DMS 273 treated with DMSO at 0.1 percent for 48 hours (cell line): ENCODE measurements around the gene DNAJC9.

Experiments used
- DNase-seq: peaks from one replicate; lab custom pipeline; 2025; lab: John Stamatoyannopoulos, UW

The DNAJC9 gene

DNA sequence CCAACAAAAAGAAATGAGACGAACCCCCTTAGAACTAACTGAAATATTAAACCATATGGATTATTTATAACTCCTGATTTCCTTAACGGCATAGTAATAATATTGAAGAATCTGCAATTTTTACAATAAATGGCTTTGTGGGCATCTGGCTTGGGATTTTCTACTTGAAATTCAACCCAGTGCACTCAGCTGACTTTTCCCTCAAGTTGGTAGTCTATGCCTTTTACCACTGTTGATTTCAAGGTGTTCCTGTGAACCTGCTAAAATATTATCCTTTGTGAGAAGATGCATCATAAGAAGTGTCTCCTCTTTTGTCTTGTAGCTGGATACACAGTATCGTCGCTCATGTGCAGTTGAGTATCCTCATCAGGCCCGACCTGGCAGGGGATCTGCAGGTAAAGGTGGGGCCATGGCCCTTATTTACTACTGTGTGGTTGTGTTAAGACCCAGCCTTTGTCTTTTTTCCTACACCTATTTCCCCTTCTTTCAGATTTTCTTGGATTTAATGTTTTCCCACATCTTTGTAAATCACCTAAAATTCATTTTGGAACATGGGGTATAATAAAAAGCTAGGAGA lies 8.0 kb downstream of the DNAJC9 start:
- DNase-seq = no peak

DNA sequence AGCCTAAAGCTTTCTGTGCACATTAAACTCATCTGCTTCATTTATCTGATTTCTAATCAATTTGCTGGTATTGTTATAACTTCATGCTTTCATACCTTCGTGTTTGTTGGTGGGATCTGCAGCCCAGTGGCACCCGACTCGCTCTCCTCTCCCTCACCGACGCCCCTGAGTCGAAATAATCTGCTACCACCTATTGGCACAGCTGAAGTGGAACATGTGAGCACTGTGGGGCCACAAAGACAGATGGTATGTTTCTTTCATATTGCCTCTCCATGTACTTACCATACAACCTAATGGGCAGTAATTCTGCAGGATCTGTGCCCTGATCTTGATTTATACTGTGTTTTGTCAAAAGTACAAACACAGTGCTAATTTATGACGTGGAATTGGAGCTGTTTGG lies 12.4 kb downstream of the DNAJC9 start:
- DNase-seq = no peak

DNA sequence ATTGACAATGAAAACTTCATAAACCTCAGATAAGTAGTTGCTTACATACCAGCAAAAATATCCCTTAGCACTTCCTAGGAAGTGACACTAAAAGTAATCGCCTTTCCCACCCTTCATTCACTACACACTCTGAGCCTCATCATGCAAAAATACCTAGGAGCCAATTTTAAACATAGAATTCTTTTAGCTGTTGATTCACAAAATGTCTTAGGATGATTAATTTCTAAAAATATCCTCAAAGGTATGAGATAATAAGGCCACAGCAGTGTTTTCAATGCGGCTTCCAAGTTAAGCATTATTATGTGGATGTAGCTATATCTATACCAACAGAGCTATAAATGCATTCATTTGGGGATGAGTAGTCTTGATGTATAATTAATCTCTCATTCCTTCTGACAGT lies 13.2 kb downstream of the DNAJC9 start:
- DNase-seq = no peak

DNA sequence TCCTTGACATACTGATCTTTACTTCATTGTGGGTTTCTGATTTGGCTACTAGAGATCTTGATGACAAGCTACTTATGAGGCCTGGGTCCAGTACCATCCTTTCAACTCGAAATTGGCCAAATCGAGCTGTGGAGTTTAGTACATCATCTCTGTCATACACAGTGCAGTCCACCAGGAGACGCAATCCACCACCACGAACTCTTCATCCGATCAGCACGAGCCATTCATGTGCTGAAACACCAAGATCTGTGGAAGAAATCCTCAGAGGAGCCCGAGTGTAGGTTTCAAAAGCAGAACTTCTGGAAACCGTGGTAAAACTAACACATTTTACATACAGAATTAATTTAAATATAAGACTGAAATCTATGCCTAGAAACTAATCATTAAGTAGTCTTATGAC lies 14.2 kb downstream of the DNAJC9 start:
- no peak for DNase-seq

DNA sequence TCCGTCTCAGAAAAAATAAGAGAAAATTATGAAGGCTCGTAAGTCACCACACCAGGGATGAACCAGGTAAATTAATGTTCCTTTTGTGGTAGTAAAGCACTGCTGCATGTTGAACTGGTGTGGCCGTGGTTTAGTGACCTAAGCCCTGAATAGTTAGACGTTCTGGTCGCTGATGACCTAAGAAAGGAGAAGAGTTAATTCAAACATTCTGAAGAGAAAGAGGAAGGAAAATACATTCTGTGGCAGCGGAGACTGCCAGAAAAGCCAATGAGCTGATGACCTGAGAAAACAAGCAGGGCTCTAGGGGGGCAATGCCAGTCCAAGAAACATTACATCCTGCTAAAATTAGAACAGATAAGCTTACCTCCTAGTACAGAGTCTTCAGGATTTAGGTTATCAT lies 17.5 kb downstream of the DNAJC9 start:
- no peak for DNase-seq

DNA sequence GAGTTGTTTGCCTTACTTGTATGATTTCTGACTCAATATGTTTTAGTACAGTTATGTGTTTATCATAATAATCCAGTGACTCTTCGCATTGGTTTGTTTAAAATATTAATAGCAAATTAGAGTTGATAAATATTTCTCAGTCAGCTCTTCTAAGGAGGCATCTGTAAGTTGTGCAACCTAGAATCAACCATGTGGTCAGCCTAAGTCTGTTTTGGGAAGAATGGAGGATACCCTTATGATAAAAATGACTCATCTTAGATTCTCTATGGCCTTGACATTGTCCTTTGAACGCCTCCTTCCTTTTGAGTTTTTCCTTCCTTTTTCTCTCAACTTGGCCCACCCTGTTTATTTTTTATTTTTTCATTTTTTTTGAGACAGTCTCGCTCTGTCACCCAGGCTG lies 18.8 kb downstream of the DNAJC9 start:
- no peak for DNase-seq

DNA sequence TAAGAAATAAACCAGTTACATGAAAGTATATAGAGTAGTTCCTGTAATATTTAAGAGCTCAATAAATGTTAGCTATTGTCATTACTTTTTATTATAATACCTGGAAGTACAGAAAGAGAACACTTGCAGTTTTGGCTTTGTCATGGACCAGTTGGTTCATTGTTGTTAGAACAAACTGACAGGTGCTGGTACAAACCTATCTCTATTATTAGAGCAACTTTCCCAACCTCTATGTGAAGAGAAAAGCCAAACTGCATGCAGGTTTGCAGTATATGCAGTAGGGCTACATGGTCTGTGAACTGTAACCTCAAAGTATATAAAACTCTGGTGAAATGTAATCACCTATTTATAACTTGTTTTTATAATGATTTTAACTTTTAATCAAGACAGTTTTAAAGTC lies 20.4 kb downstream of the DNAJC9 start:
- DNase-seq = no peak

DNA sequence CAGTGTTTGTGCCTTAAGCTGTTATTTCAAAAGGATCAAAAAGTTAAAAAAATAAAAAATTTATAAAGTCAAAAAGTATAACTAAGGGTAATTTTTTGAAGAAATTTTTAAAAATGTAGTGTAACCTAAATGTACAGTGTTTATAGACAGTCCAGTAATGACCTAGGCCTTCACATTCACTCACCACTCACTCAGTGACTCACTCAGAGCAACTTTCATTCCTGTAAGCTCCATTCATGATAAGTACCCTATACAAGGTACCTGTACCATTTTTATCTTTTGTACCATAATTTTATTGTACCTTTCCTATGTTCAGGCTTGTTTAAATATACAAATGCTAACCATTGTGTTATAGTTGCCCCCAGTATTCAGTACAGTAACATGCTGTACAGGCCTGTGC lies 21.5 kb downstream of the DNAJC9 start:
- no peak for DNase-seq

DNA sequence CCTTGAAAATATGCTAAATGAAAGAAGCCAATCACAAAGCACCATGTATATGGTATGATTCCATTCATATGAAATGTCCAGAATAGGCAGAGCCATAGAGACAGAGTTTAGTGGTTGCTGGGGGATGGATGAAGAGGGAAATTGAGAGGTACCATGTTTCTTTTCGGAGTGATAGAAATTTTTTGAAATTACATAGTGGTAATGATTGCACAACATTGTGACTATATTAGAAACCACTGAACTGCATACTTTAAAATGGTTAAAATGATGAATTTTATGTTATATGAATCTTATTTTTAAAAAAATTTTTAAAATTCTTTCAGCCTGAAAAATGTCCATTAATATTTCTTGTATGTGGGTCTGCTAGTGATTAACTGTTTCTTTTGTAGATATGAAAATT lies 26.1 kb downstream of the DNAJC9 start:
- DNase-seq = no peak

DNA sequence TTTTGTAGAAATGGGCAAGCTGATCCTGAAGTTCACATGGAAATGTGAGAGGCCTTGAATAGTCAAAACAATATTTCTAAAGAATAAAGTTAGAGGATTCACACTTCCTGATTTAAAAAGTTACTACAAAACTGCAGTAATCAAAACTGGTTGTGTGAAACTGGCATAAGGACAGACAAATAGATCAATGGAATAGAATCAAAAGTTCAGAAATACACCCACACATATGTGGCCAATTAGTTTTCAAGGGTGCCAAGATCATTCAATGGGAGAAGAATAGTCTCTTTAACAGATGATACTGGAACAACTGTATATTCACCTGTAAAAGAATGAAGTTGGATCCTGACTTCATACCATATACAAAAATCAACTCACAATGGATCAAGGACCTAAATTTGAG lies 27.7 kb downstream of the DNAJC9 start:
- DNase-seq = no peak

DNA sequence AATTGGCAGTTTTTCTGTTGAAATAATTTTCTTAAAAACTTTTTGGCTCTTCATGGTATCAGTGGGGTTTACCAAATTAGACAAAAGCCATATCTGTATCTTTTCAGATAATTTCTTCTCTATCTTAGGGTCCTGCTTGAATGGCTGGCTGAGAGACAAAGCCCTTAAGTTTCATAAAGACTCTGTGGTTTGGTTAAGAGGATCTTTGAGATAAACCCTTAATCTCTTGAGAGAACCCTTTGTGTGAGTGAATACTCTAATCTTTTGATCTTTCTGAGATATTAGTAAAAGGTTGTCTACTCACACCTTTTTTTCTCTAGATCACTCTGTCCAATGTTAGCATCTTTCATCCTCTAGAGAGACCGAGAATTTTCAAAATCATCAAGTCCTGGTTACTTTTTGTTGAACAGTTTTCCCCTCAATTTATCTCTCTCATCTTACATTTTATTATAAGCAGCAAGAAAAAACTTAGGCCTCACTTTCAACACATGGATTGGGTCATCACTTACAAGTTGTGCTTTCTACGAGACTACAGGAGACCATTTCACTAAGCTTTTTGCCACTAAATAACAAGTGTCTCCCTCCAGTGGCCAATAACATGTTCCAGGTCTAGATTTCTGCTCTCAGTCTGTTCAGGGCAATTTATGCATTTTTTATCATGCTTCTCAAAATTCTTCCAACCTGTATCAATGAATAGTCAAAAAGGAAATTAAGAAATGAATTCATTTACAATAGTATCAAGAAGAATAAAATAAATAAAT lies 28.4 kb downstream of the DNAJC9 start:
- no peak for DNase-seq

DNA sequence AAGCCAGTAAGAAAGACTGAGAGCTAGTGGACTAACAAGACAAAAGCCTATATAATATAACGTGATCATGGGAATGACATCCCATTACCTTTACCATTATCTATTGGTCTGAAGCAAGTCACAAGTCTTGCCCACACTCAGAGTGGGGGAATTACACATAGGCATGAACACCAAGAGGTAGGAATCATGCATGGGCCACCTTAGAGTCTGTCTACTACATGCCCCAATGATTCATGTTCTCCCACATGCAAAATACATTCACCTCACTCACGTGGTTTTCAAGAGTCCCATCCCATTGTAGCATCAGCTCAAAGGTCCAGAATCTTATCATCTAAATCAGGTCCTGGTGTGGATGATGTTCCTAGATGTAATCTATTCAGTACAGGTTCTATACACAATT lies 29.4 kb downstream of the DNAJC9 start:
- DNase-seq = no peak

DNA sequence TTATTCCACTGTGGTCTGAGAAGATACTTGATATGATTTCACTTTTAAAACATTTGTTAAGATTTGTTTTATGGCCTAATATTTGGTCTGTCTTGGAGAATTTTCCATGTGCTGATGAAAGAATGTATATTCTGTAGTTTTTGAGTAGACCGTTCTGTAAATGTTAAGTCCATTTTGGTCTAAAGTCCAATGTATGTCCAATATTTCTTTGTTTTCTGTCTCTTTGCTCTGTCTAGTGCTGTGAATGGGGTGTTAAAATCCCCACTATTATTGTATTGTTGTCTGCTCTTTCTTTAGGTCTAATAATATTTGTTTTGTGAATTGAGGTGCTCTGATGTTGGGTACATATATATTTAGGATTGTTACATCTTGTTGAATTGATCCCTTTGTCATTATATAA lies 31.3 kb downstream of the DNAJC9 start:
- DNase-seq = no peak

DNA sequence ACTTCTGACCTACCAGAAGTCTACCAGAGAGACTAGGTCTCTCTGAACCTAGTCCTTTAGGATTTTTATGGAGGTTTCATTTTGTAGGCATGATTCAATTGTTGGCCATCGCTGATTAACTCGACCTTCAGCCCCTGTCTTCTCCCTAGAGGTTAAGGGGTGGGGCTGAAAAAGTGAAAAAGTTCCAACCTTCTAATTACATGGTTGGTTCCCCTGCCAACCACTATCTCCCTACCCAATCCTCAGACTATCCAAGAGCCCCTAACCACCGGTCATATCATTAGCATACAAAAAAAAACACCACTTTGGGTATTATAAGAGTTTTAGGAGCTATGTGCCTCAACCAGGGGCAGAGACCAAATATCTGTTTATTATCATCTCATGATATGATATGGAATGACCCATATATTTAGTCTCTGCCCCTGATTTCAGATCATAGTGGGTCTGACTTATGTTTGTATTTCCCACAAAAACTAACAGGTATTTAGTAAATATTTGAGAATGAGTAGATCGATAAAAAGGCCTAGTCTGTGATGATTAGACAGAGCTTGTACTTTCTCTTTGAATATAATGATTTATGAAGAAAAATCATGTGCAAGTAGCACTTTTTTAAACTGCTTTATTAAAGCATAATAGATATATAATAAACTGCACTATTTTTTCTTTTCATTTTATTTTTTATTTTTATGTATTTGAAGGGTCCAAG lies 35.8 kb downstream of the DNAJC9 start:
- no peak for DNase-seq

DNA sequence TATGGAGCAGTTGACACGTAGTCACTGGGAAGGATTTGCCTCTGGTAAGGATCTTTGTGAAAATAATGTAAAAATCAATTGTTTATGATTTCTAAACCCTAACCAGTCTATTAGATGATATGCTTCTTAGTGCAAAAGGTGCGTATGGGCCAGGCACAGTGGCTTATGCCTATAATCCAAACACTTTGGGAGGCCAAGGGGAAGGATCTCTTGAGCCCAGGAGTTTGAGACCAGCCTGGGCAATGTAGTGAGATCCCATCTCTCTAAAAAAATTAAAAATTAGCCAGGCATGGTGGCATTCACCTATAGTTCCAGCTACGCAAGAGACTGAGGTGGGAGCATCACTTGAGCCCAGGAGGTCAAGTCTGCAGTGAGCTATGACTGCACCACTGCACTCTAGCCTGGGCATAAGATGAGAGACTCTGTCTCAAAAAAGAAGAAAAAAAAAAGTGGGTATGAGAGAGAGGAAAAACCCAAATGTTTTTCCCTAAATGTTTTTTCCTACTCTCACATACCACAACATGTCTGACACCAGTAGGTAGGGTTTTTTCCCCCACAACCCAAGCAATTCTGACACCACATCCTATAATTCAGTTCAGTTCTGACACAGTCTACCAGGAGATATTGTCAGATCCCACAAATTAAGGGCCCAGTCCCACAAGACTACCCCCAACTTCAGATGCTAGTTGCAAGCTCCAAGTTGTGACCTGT lies 36.5 kb downstream of the DNAJC9 start:
- no peak for DNase-seq

DNA sequence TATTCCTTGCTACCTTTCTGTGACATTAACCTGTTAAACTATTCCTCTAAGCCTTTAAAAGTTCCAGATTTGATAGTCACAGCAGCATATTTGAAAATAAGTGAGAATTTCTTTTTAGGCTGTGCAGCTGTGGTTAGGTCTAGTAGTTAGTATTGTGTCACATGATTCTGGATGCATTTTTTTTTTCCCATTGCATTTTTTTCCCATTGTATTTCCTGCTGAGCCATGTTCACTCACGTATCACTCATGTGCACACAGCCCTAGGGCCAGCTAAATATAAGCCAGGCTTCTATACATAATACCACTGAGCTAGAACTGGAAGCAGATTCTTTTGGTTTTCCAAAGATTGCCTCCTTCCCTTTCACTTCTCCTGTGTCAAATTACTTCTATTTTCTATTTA lies 37.4 kb downstream of the DNAJC9 start:
- DNase-seq = no peak

DNA sequence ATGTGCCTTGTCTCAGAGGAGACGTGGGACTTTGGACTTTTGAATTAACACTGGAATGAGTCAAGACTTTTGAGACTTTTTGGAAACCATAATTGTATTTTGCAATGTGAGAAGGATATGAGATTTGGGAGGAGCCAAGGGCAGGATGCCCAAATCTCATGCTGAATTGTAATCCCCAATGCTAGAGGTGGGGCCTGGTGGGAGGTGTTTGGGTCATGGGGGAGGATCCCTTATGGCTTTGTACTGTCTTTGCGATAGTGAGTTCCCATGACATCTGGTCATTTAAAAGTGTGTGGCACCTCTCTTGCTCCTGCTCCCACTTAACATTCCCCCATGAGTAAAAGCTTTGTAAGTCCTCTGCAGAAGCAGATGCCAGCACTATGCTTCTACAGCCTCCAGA lies 39.2 kb downstream of the DNAJC9 start:
- no peak for DNase-seq

DNA sequence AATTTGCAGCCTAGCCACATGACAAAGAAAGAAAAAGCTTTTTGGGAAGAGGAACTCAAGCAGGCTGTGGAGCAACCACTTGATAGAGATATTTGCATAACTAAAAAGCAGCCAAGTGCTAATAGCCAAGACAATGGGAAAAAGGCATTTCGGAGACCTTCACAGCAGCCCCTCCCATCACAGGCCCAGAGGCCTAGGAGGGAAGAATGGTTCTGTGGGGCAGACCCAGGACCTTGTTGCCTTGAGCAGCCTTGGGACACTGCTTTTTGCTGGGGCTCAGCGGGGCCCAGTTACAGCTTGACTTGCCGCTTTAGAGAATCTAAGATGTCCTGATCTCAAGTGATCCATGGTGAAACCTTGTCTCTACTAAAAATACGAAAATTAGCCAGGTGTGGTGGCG lies 40.7 kb downstream of the DNAJC9 start:
- DNase-seq = no peak

DNA sequence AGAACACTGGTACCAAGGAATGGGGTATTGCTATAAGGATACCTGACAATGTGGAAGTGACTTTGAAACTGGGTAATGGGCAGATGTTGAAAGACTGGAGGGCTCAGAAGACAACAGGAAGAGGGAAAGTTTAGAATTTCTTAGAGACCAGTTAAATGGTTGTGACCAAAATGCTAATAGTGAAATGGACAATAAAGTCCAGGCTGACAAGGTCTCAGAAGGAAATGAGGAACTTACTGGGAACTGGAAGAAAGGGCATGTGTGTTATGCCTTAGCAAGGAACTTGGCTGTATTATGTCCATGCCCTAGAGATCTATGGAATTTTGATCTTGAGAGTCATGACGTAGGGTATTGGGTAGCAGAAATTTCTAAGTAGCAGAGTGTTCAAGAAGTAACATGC lies 41.2 kb downstream of the DNAJC9 start:
- DNase-seq = no peak

DNA sequence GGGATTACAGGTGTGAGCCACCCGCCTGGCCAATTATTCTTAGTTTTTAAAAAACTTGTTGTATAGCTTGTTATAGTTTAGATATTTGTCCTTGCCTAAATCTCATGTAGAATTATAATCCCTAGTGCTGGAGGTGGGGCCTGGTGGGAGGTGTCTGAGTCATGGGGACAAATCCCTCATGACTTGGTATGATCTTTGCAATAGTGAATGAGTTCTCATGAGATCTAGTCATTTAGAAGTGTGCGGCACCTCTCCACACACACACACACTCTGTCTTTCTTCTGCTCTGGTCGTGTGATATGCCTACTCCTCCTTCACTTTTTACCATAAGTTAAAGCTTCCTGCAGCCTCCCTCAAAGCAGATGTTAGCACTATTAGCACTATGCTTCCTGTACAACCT lies 42.0 kb downstream of the DNAJC9 start:
- DNase-seq = no peak
